AG08396 (cell line): Measurements from ENCODE around the gene WDR64.
"Not testable (repeated sequence)": the region's sequence is repeated elsewhere in the genome, so short reads cannot be mapped to it uniquely, and the experiment has no call there.

ENCODE experiments used
- DNase-seq: peaks from one replicate; pipeline ENCODE4 v3.0.0; 2012; ENCODE audit warnings: low spot score, mixed read lengths

WDR64 gene

DNA sequence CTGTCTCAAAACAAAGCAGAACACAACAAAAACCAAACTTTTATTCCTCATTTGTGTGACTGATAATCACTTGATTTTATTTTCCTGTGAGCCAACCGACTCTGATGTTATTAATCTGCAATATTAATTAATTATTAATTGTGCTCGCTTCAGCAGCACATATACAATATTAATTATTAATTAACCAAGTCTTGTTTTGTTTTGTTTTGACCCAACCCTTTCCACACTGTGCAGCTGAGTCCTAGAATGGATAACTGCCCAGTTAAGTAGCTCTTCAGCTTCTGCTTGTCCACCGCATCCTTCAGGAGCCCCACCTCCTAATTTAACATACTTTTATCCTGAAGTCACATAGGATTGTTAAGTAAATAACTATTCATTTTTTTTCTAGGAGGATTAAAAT, 148.6 kb downstream of the WDR64 start:
- DNase-seq, result no peak

DNA sequence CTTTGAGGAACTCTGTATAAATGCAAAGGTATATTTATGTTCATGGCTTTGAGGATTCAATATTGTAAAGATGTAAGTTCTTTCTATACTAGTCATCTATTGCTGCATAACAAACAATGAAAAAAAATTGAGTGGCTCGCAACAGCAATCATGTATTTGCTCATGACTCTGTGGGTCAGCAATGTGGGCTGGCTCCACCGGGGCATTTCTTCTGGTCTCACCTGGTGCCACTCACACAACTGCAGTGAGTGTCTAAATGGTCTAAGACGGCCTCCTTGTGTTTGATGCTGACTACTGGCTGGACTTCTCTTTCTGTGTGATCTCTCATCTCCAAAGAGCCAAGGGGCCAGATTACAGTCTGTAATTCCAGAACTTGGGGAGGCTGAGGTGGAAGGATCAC, 150.8 kb downstream of the WDR64 start:
- DNase-seq, result no peak

GRCh38 chr1:241804706-241805105, 152.6 kb downstream of the WDR64 start:
- not testable (repeated sequence) for DNase-seq

DNA sequence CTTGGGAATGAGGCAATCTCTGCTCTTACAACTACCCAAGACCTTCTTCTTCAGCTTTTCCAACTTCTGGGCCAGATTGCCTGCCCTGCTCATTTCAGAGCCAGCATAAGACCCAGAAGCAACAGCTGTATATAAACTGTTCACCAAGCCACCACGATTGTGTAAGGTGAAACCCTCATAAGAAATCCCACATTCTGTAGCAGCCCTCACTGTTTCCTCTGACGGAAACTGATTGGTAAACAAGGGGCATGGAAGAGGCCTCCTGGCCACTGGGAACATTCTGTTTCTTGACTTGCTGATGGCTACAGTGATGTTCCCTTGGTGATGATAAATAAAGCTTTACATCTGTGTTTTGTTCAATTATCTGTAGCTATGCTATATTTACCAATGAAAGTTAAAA, 156.2 kb downstream of the WDR64 start:
- DNase-seq, result no peak

DNA sequence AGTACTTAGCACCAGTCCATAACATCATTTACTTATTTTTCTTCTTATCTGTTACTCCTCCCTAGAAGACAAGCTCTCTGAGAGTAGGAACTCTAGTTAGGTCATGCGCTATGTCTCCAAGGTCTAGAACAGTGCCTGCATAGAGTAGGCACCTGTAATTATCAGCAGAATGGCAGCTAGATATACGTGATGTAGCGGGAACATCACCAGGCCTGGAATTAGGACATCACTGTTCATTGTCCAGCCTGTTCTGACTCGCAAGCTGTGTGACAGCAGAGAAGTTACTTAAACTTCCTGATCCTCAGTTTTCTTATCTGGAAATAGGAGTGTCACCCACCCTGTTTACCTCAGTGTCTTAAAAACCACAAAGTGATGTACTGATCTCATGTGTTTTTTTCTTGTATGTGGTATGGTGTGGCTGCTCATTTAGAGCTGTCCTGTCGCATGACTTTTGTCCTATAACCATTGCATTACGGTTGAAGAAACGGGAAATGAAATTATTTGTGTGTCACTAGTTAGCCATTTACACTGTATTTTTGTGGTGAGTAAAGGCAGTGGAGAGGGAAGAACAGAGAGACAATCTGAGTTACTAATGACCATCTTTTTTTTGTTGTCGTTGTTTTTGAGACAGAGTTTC, 158.8 kb downstream of the WDR64 start:
- DNase-seq, result no peak

DNA sequence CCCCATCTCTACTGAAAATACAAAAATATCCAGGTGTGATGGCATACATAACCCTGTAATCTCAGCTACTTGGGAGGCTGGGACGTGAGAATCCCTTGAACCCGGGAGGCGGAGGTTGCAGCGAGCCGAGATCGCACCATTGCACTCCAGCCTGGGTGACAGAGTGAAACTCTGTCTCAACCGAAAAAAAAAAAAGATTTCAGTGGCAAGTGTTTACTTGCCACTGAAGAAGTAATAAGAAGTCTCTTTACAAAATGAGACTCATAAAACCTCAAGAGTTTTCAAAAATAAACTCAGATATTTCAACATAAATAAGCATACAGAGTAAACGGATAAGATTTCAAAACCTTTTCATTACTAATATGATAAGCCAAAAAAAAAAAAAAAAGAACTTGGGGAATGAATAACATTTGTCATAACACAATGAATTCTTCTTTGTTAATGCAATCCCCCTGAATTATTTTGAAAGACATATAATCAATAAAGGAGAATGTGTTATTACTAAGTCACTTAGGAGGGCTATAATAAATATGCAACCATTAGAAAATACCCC, 161.8 kb downstream of the WDR64 start:
- DNase-seq, result no peak

GRCh38 chr1:241816008-241816407, 163.9 kb downstream of the WDR64 start:
- DNase-seq, result no peak

GRCh38 chr1:241817331-241817792, 165.3 kb downstream of the WDR64 start:
- peak; percentile 38 for DNase-seq

GRCh38 chr1:241817956-241818612, 166.0 kb downstream of the WDR64 start:
- DNase-seq, result no peak

- DNase-seq, result no peak
These were observed 167.3 kb downstream of the WDR64 start for GRCh38 chr1:241819340-241819866.

DNA sequence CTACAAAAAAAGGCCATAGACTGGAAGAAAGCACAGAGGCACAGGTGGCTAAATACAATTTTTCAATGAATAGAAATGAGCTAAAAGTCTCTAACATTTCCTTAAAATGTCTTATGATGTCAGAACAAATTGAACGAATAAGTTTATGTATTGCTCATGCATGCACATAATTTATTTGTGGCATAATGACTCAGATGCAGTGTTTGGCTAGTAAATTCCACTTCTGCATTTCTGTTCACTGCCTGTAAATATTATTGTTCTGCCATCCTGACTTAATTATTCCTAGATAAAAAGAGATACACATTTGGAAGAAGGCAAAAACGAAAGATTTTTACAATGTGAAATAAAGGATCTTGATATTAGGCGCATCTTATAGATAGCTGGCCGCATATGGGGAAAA, 169.3 kb downstream of the WDR64 start:
- peak; percentile 32 for DNase-seq

- no peak for DNase-seq
These were observed 170.8 kb downstream of the WDR64 start for GRCh38 chr1:241822846-241823245.

DNA sequence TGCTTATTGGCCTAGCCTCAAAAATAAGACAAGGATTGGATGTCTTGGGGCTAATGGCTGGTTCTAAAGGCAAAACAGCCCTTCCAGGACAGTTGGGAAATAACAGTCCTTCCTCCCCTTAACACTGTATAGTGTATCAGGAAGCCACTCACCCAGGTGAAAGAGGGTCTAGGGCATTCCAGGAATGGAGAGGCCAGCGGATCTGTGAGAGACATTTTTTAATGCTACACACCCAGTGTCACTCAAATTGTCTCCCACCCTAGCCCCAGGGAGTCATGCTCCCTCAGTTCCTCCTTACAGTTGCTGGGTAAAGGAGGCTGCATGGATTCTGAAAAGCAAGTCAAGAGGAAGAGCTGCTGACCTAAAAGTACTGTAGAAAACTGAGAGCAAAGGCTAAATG, 171.8 kb downstream of the WDR64 start:
- no peak for DNase-seq

DNA sequence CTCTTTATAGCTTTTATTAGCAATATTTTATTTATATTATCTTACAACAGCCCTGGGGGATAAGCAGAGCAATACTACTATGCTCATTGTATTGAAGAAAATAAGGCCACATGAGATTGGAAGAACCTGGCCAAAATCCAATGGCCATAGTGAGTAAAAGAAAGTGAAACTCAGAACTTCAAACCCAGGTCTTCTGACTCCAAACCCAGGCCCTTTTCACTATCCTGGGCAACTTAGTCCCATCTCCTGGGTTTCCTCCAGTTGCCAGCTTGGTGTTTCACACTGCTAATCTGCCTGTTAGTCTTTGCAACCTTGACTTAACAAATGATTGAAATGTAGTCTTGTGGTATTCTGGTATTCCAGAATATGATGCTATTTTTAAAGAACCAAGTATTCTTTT, 173.5 kb downstream of the WDR64 start:
- DNase-seq, result no peak

DNA sequence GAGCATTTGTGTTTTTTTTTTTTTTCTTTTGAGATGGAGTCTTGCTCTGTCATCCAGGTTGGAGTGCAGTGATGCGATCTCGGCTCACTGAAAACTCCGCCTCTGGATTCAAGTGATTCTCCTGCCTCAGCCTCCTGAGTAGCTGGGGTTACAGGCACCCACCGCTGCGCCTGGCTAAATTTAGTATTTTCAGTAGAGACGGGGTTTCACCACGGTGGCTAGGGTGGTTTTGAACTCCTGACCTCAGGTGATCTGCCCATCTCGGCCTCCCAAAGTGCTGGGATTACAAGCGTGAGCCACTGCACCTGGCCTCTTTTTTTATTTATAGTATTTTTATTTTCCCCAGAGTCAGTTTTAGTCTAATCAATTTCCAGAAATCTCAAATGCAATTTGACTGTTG, 174.5 kb downstream of the WDR64 start:
- DNase-seq, result not testable (repeated sequence)

GRCh38 chr1:241827264-241827663, 175.2 kb downstream of the WDR64 start:
- no peak for DNase-seq

- DNase-seq, result no peak
These were observed 176.5 kb downstream of the WDR64 start for GRCh38 chr1:241828463-241829021.

- DNase-seq, result no peak
These were observed 177.4 kb downstream of the WDR64 start for GRCh38 chr1:241829468-241829867.

- DNase-seq, result peak; percentile 11
These were observed 182.8 kb downstream of the WDR64 start for GRCh38 chr1:241834733-241835377.

DNA sequence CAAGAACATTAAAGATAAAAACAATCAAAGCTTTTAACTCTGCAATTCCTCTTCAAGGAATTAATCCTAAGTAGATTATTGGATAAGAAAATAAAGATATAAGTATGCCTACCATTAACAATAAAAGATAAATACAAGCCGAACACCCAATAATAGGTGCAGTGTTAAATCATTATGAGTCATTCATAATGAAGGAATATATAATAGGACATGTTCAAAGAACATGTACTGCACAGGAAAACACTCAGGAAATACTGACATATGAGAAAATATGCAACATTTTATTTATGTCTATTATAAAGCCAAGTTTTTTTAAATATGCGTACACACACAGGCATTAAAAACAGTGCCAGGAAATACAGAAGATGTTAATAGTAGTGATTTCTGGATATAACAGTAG, 184.9 kb downstream of the WDR64 start:
- no peak for DNase-seq

DNA sequence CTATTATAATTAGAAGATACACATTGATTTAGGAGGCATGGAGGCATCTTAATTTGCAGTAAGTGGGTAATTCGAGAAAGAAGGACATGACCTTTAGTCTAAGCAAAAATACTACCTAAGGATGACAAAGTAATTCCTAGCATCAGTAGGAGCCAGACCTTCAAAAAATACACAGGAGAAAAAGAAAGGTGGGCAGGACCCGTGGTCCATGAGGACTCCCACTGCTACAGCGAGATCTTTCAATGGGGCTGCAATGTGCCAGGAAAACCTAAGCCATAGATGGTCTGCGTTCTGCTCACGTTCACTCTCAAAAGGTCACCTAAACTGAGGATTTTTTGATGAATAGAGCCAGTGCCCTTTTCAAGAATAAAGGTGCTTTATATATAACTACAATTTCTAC, 185.3 kb downstream of the WDR64 start:
- DNase-seq, result no peak

GRCh38 chr1:241837901-241838300, 185.8 kb downstream of the WDR64 start:
- DNase-seq, result peak; percentile 51

- no peak for DNase-seq
These were observed 186.8 kb downstream of the WDR64 start for GRCh38 chr1:241838897-241839296.
